CD8-positive, alpha-beta memory T cell (primary cell): ENCODE data around the gene KLHL22. TPM values are rescaled to one million over a fixed set of nuclear protein-coding genes. Genes with fewer than 3 reads are reported as not detected.

ENCODE experiments used
- CTCF ChIA-PET: fragments of 350-600 bp; sonication (Branson Sonifier 250); formaldehyde crosslinking; loops from one replicate; lab custom pipeline; 2021; ENCODE audit warnings: antibody characterized with exemption; lab: Charles Lee
- POLR2A ChIA-PET: fragments of 350-600 bp; sonication (Branson Sonifier 250); formaldehyde crosslinking; loops from one replicate; lab custom pipeline; 2021; ENCODE audit warnings: antibody characterized with exemption; lab: Charles Lee
- DNase-seq, 5 donors: peaks; one replicate each; pipeline versions ENCODE4 v3.0.0 to v3.0.0-alpha.2; 2020 to 2022; ENCODE audit warnings: mixed read lengths in 1 of 5
- H3K27ac ChIP-seq: one replicate; pipeline ENCODE4 v1.7.0; 2013; ENCODE audit warnings: low read depth, mild to moderate bottlenecking, low read length, moderate library complexity
- H3K27me3 ChIP-seq: 2 replicates; pipeline ENCODE4 v1.7.0; 2013; ENCODE audit warnings: low read length, mild to moderate bottlenecking; ENCODE audit not compliant: insufficient read depth, poor library complexity, severe bottlenecking
- H3K36me3 ChIP-seq: 2 replicates; pipeline ENCODE4 v1.7.0; 2013; ENCODE audit warnings: mild to moderate bottlenecking, low read length, moderate library complexity; ENCODE audit not compliant: insufficient read depth
- H3K4me1 ChIP-seq: 2 replicates; pipeline ENCODE4 v1.7.0; 2013; ENCODE audit warnings: mild to moderate bottlenecking, low read length, moderate library complexity; ENCODE audit not compliant: insufficient read depth
- H3K4me3 ChIP-seq: 2 replicates; pipeline ENCODE4 v1.7.0; 2013; ENCODE audit warnings: mild to moderate bottlenecking, low read length
- H3K9me3 ChIP-seq: 2 replicates; pipeline ENCODE4 v1.7.0; 2013; ENCODE audit warnings: mild to moderate bottlenecking, low read length
- H3K27ac Mint-ChIP-seq, 8 donors: one replicate each; pipeline ENCODE4 v1.8.0; 2020 to 2021; ENCODE audit warnings: mixed read lengths in 8 of 8, mild to moderate bottlenecking in 6 of 8, inconsistent platforms in 3 of 8, moderate library complexity in 3 of 8
- H3K27me3 Mint-ChIP-seq, 2 donors: one replicate each; pipeline ENCODE4 v1.8.0; 2020 to 2021; ENCODE audit warnings: mixed read lengths in 2 of 2, mild to moderate bottlenecking in 1 of 2, moderate library complexity in 1 of 2
- H3K36me3 Mint-ChIP-seq, 3 donors: one replicate each; pipeline ENCODE4 v1.8.0; 2020 to 2021; ENCODE audit warnings: mixed read lengths in 3 of 3, inconsistent platforms in 1 of 3, mild to moderate bottlenecking in 1 of 3
- H3K4me1 Mint-ChIP-seq, 3 donors: one replicate each; pipeline ENCODE4 v1.8.0; 2020 to 2021; ENCODE audit warnings: mixed read lengths in 3 of 3, inconsistent platforms in 1 of 3, mild to moderate bottlenecking in 1 of 3
- H3K4me3 Mint-ChIP-seq, 7 donors: one replicate each; pipeline ENCODE4 v1.8.0; 2020 to 2021; ENCODE audit warnings: mixed read lengths in 7 of 7, mild to moderate bottlenecking in 6 of 7, moderate library complexity in 4 of 7, inconsistent platforms in 2 of 7
- H3K9me3 Mint-ChIP-seq, 5 donors: one replicate each; pipeline ENCODE4 v1.8.0; 2020 to 2022; ENCODE audit warnings: mixed read lengths in 5 of 5, mild to moderate bottlenecking in 3 of 5, moderate library complexity in 2 of 5, inconsistent platforms in 1 of 5
- polyA plus RNA-seq: library from polyadenylated mRNA; unstranded; fragments of 300-500 nt; fragmentation: Illumina TruSeq; gene quantifications from one replicate; pipeline ENCODE4 v1.2.3, GENCODE V29; 2021
- total RNA-seq, 2 experiments: library from RNA; stranded (reverse); gene quantifications; one replicate each; pipeline ENCODE4 v1.2.3, GENCODE V29; 2021

The KLHL22 gene
- total and polyA plus RNA-seq, 3 experiments from 2014 or later = 17.2 to 25.4 (median 17.6) TPM

DNA sequence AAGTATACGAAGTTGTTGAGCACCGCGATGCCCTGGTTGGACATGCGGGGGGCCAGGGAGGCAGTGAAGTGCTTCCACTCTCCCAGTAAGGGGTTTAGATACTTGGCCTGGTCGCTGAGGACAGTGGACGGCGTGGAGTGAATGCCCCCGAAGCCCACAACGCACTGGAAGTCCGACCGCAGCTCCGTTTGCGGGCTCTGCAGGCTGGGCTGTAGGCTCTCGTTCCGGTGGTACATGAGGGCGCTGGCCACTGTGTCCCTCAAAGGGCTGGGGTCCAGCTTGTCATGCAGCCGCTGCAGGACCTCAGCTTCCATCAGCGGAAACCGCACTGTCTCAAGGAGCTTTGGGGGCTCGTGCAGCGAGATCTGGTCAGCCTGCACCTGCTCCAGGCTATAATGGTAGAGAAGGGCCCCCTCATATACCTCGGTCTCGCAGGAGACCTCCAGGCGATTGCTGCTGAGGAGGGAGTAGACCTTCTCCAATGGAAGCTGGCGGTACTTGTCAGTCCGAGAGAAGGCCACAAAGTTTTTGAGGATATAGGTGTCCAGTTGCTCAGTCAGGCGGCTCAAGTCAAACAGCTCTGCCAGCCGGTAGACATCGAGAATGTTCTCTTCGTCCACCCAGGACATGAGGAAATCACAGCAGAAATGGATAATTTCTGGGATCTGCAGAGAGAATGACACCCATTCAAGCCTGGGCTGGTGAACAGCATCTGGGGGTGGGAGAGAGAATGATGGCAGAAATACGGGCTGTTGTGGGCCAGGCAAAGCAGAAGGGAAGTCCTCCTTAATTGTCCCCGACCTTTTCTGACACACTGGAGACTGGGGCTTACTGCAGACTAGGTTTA lies 30.5 kb downstream of the KLHL22 start:
- H3K36me3 Mint-ChIP-seq = peaks cover 10 to 22% (median 12%) of the 10 kb centered on the region in 3 donors
- ChIA-PET CTCF (interaction anchor here (1.0 to 3.7 kb wide), 9 partner anchors 9 to 104 kb away, joined by 3 to 28 read pairs (median 7); no protein-coding TSS in a partner anchor), POLR2A (interaction anchor here (0.6 to 2.4 kb wide), 11 partner anchors 30 to 143 kb away, joined by 3 to 16 read pairs (median 8); partner anchors contain the start of genes KLHL22 and MED15)
- Histone ChIP-seq H3K4me1 (peaks cover 67% of the 10 kb centered on the region), H3K27ac (peak overlapping the region; percentile 66), H3K27me3 (no peaks in the 10 kb centered on the region), H3K4me3 (peak overlapping the region; percentile 7), H3K9me3 (no peaks in the 10 kb centered on the region), H3K36me3 (no peaks in the 10 kb centered on the region)
- H3K27me3 Mint-ChIP-seq = no peaks in the 10 kb centered on the region
- no peaks in the 10 kb centered on the region for H3K9me3 Mint-ChIP-seq
- H3K4me1 Mint-ChIP-seq = peaks cover 58 to 66% (median 62%) of the 10 kb centered on the region in 3 donors
- peak overlapping the region; percentile 91 to 99 (median 97) for H3K27ac Mint-ChIP-seq
- H3K4me3 Mint-ChIP-seq = peak overlapping the region in 6 of 7 donors; percentile 54 to 85 (median 68)
- no peak for DNase-seq

DNA sequence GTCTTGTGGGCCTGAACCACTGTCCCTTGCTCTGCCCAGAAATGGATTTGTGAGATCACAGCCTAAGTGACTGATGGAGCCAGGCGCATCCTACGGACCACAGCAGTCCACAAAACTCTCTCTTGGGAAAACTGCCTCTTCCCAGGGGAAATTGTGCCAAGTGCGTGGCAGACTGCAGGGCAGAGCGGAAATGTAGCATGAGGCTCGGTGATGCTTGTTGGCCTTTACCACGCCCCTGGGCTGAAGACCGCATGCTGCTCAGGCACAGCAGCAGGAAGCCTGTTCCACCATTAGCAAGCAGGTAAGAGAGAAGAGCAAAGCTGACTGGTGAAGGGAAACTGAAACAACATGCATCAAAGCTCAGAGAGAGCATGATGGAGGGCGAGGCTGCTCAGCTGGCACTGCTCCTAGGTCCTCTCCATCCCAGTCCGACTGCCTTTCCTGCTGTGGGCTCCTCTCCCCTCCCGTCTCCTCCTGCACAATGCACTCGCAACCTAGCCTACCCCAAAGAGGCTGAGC lies 31.4 kb downstream of the KLHL22 start:
- Mint-ChIP-seq H3K27me3 (no peaks in the 10 kb centered on the region), H3K36me3 (peaks cover 10 to 21% (median 16%) of the 10 kb centered on the region in 3 donors), H3K27ac (peak overlapping the region; percentile 91 to 99 (median 97)), H3K4me3 (peak overlapping the region; percentile 7 to 86 (median 76)), H3K4me1 (peaks cover 56 to 64% (median 60%) of the 10 kb centered on the region in 3 donors), H3K9me3 (no peaks in the 10 kb centered on the region)
- CTCF ChIA-PET = interaction anchor here (1.0 to 3.7 kb wide), 13 partner anchors 8 to 105 kb away, joined by 3 to 28 read pairs (median 6); no protein-coding TSS in a partner anchor
- DNase-seq = peak; percentile 20 to 80 (median 74)
- peak overlapping the region; percentile 66 for H3K27ac ChIP-seq
- H3K36me3 ChIP-seq = no peaks in the 10 kb centered on the region
- H3K4me1 ChIP-seq = peaks cover 60% of the 10 kb centered on the region
- no peaks in the 10 kb centered on the region for H3K27me3 ChIP-seq
- H3K4me3 ChIP-seq = peak overlapping the region; percentile 30
- POLR2A ChIA-PET = interaction anchor here (0.5 to 2.4 kb wide), 14 partner anchors 27 to 110 kb away, joined by 3 to 16 read pairs (median 5); partner anchors contain the start of genes KLHL22 and MED15
- no peaks in the 10 kb centered on the region for H3K9me3 ChIP-seq

DNA sequence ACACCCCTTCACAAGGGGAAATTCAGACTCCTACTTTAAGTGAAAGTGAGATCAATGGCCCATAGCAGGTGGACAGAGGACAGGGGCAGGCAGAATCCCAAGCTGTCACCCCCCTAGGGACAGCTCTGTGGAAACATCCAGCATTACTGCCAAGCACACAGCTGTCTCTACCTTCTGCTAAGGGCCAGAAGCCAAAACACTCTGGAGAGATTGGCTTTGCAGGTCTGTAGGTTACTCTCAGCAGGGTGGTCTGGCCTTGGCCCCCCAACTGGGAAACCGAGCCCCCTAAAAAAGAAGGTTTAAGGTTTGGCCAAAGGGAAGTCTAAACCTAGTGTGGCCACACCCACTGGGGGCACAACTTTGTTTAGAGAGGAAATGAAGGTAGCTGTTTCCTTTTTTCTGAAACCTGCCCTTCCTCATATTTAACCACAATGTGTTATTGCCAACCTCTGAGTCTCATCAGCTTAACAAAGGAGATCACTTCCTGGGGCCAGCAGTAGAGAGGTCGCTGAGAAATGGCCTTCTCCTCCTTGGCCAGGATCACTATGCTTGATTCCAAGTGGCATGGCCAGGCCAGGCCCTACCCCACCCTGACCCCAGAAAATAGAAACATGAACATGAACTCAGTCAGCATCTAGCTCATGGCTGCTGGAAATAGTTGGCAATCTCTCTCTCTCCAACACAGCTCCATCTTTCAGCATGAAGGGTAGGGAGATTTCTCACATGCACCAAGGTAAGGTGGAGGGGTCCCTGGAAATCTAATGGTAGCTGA lies 32.1 kb downstream of the KLHL22 start:
- no peaks in the 10 kb centered on the region for H3K9me3 ChIP-seq
- DNase-seq = peak in 3 of 5 donors; percentile 57 to 72 (median 62)
- POLR2A ChIA-PET = interaction anchor here (0.5 to 2.4 kb wide), 17 partner anchors 10 to 505 kb away, joined by 3 to 16 read pairs (median 4); partner anchors contain the start of genes KLHL22 and ZNF74
- peaks cover 54% of the 10 kb centered on the region for H3K4me1 ChIP-seq
- H3K4me3 ChIP-seq = peak overlapping the region; percentile 30
- no peaks in the 10 kb centered on the region for H3K36me3 ChIP-seq
- H3K27ac Mint-ChIP-seq = peak overlapping the region; percentile 91 to 99 (median 97)
- H3K4me3 Mint-ChIP-seq = peak overlapping the region in 6 of 7 donors; percentile 75 to 86 (median 79)
- H3K27ac ChIP-seq = peak overlapping the region; percentile 66
- CTCF ChIA-PET = interaction anchor here (0.8 to 3.7 kb wide), 14 partner anchors 9 to 109 kb away, joined by 3 to 28 read pairs (median 5); no protein-coding TSS in a partner anchor
- H3K36me3 Mint-ChIP-seq = peaks cover 6 to 24% (median 17%) of the 10 kb centered on the region in 3 donors
- H3K27me3 Mint-ChIP-seq = no peaks in the 10 kb centered on the region
- no peaks in the 10 kb centered on the region for H3K9me3 Mint-ChIP-seq
- peaks cover 55 to 65% (median 56%) of the 10 kb centered on the region in 3 donors for H3K4me1 Mint-ChIP-seq
- no peaks in the 10 kb centered on the region for H3K27me3 ChIP-seq

DNA sequence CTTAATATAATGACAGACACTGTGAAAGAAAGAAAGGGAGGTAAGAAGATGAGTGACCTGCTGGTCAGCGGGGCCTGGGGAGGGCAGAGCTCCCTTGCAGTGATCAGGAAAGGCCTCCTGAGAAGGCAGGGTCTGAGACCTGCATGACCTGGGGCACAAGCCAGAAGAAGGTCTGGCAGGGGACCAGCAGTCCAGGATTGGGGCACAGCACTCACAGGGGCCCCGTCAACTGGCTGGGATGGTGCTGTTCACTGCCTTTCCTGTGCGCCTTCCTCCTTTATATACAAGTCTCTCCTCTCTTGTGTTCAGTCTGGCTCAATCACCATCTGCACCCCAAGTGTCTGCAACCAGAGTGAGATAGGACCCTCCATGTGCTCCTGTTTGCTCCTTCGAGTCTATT lies 35.7 kb downstream of the KLHL22 start:
- Mint-ChIP-seq H3K4me1 (peaks cover 50 to 61% (median 50%) of the 10 kb centered on the region in 3 donors), H3K36me3 (peaks cover 11 to 51% (median 12%) of the 10 kb centered on the region in 3 donors), H3K4me3 (no peak overlapping the region), H3K27me3 (no peaks in the 10 kb centered on the region), H3K27ac (peak overlapping the region in 1 of 8 donors; percentile 86), H3K9me3 (no peaks in the 10 kb centered on the region)
- H3K27me3 ChIP-seq = no peaks in the 10 kb centered on the region
- no peaks in the 10 kb centered on the region for H3K9me3 ChIP-seq
- H3K36me3 ChIP-seq = peaks cover 12% of the 10 kb centered on the region
- ChIA-PET CTCF (interaction anchor here (1.3 to 2.6 kb wide), 3 partner anchors 16 to 42 kb away, joined by 5 to 8 read pairs (median 5); no protein-coding TSS in a partner anchor), POLR2A (no interaction called here)
- DNase-seq = no peak
- H3K4me3 ChIP-seq = no peak overlapping the region
- no peak overlapping the region for H3K27ac ChIP-seq
- peaks cover 40% of the 10 kb centered on the region for H3K4me1 ChIP-seq

DNA sequence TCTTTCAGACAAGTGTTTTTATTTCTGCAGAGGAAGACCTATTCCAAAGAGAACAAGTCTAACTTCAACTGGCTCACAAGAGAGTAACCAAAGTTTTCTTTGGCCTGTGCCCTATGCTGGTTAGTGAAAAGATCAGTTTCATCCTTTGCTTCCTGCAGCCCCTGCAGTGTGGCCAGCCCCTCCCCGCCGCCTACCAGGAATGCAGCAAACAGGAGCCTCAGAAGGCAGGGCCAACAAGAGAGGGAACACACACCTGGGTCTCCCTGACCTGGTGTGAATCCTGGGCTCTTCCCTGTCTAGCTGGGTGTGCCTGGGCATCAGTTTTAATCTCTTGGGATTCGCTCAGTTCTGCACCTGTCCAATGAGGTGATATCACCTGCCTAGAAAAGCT lies 36.4 kb downstream of the KLHL22 start:
- H3K9me3 ChIP-seq = no peaks in the 10 kb centered on the region
- Mint-ChIP-seq H3K4me1 (peaks cover 43 to 54% (median 43%) of the 10 kb centered on the region in 3 donors), H3K27me3 (no peaks in the 10 kb centered on the region), H3K36me3 (peaks cover 11 to 49% (median 14%) of the 10 kb centered on the region in 3 donors), H3K4me3 (no peak overlapping the region), H3K9me3 (no peaks in the 10 kb centered on the region), H3K27ac (peak overlapping the region in 3 of 8 donors; percentile 13 to 86 (median 56))
- no peaks in the 10 kb centered on the region for H3K27me3 ChIP-seq
- H3K4me1 ChIP-seq = peaks cover 33% of the 10 kb centered on the region
- H3K4me3 ChIP-seq = no peak overlapping the region
- ChIA-PET CTCF (interaction anchor here (1.1 to 2.6 kb wide), 3 partner anchors 30 to 246 kb away, joined by 3 to 8 read pairs (median 5); no protein-coding TSS in a partner anchor), POLR2A (no interaction called here)
- peaks cover 12% of the 10 kb centered on the region for H3K36me3 ChIP-seq
- DNase-seq = no peak
- no peak overlapping the region for H3K27ac ChIP-seq

DNA sequence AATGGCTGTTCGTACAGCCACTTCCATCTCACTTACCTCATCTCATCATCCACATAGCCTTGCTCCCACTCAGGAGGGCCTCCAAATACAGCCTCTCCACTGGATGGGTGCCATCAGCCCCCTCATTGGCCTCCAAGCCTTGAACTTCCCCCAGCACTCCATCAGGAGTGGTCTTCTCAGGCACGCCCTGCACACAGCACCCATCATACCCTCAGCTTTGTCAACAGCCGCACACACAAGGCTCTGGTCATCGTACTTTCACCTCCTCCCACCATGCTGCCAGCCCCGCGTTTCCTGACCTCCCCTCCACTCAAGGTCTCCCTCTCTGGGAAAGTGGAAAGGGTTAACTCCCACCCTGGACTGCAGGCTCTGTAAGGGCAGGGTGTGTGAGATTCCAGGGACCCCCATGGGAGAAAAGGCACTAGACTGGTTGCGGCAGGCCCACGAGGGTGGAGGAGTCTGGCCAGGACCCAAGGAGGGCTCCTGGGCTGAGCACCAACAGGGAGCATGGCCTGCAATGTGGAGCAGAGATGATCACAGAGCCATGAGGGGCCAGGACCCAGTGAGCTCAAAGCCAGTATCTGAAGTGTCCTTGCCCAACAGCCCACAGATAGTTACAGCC lies 37.0 kb downstream of the KLHL22 start:
- Histone ChIP-seq H3K4me1 (peaks cover 28% of the 10 kb centered on the region), H3K27ac (no peak overlapping the region), H3K4me3 (no peak overlapping the region), H3K36me3 (peaks cover 12% of the 10 kb centered on the region), H3K27me3 (no peaks in the 10 kb centered on the region), H3K9me3 (no peaks in the 10 kb centered on the region)
- ChIA-PET POLR2A (no interaction called here), CTCF (interaction anchor here (1.1 to 2.6 kb wide), 3 partner anchors 29 to 246 kb away, joined by 3 to 8 read pairs (median 5); no protein-coding TSS in a partner anchor)
- Mint-ChIP-seq H3K9me3 (no peaks in the 10 kb centered on the region), H3K27me3 (no peaks in the 10 kb centered on the region), H3K4me1 (peaks cover 38 to 49% (median 38%) of the 10 kb centered on the region in 3 donors), H3K27ac (no peak overlapping the region), H3K36me3 (peaks cover 11 to 49% (median 14%) of the 10 kb centered on the region in 3 donors), H3K4me3 (no peak overlapping the region)
- DNase-seq = no peak
